Ascending aorta (tissue), 2 donors: ENCODE data around the gene PTOV1. TPM values are rescaled to one million over a fixed set of nuclear protein-coding genes. Genes with fewer than 3 reads are reported as not detected.

Experiments
- DNase-seq, 2 donors: peaks; one replicate each; pipeline ENCODE4 v3.0.0-alpha.2; 2019; ENCODE audit warnings: low spot score in 2 of 2
- H3K27ac ChIP-seq, 2 donors: fragments of 200-600 bp; sonication (generic); one replicate each; pipeline ENCODE4 v1.5.1; 2016 to 2017; ENCODE audit warnings: mild to moderate bottlenecking in 1 of 2
- H3K27me3 ChIP-seq: fragments of 200-600 bp; sonication (generic); one replicate; pipeline ENCODE4 v1.5.1; 2017
- H3K36me3 ChIP-seq, 2 donors: fragments of 200-600 bp; sonication (generic); one replicate each; pipeline ENCODE4 v1.5.1; 2016
- H3K4me1 ChIP-seq, 2 donors: fragments of 200-600 bp; sonication (generic); one replicate each; pipeline ENCODE4 v1.5.1; 2016 to 2017; ENCODE audit warnings: mild to moderate bottlenecking in 1 of 2
- H3K4me3 ChIP-seq, 2 donors: fragments of 200-600 bp; sonication (generic); one replicate each; pipeline ENCODE4 v1.5.1; 2016 to 2017; ENCODE audit warnings: mild to moderate bottlenecking in 1 of 2
- H3K9me3 ChIP-seq, 2 donors: fragments of 200-600 bp; sonication (generic); one replicate each; pipeline ENCODE4 v1.5.1; 2016
- CTCF ChIP-seq, 3 experiments: fragments of 200-600 bp in 2 of 3; fragments of 450-650 bp in 1 of 3; sonication (generic) in 2 of 3; IDR thresholded peaks; one replicate each; pipeline ENCODE4 v1.5.1; 2016 to 2019; ENCODE audit warnings: antibody characterized with exemption in 3 of 3, mild to moderate bottlenecking in 1 of 3, moderate library complexity in 1 of 3
- intact Hi-C: fragments of 100-400 bp; cut with DNase I; formaldehyde crosslinking; loops from one replicate; pipeline ENCODE4 v1.15.1; 2023
- total RNA-seq: library from RNA; depleted of rRNA; stranded (reverse); fragments of >200 nt; gene quantifications from one replicate; pipeline ENCODE4 v1.1.0, GENCODE V29; 2016

Gene PTOV1
- total RNA-seq, 1 donor from 2014 or later: 163 TPM

- H3K4me3 ChIP-seq: no peak overlapping the region
- intact Hi-C loops: loop anchor here (10.0 kb wide), 1 partner anchor 1221 kb away; the partner anchor contains the start of gene DBP
- no peak for DNase-seq
- TF ChIP-seq CTCF (IDR thresholded peaks at IDR 0.05): no peak
- H3K4me1 ChIP-seq: peaks cover 4 to 10% of the 10 kb centered on the region in 2 donors
- H3K9me3 ChIP-seq: no peaks in the 10 kb centered on the region
- no peaks in the 10 kb centered on the region for H3K27me3 ChIP-seq
- peaks cover 52 to 65% of the 10 kb centered on the region in 2 donors for H3K36me3 ChIP-seq
- H3K27ac ChIP-seq: no peak overlapping the region
These were observed 5.0 kb downstream of the PTOV1 start for GRCh38 chr19:49855676-49856573.

- H3K27me3 ChIP-seq: no peaks in the 10 kb centered on the region
- no peaks in the 10 kb centered on the region for H3K9me3 ChIP-seq
- peaks cover 4 to 10% of the 10 kb centered on the region in 2 donors for H3K4me1 ChIP-seq
- no peak overlapping the region for H3K27ac ChIP-seq
- TF ChIP-seq CTCF (IDR thresholded peaks at IDR 0.05): no peak
- no peak for DNase-seq
- H3K4me3 ChIP-seq: no peak overlapping the region
- peaks cover 58 to 72% of the 10 kb centered on the region in 2 donors for H3K36me3 ChIP-seq
- intact Hi-C loops: loop anchor here (10.0 kb wide), 1 partner anchor 1222 kb away; the partner anchor contains the start of gene DBP
These were observed 5.6 kb downstream of the PTOV1 start for GRCh38 chr19:49856574-49857021.

- Histone ChIP-seq H3K27me3 (no peaks in the 10 kb centered on the region), H3K27ac (no peak overlapping the region), H3K36me3 (peaks cover 64 to 78% of the 10 kb centered on the region in 2 donors), H3K4me1 (peaks cover 1 to 6% of the 10 kb centered on the region in 2 donors), H3K9me3 (no peaks in the 10 kb centered on the region), H3K4me3 (no peak overlapping the region)
- TF ChIP-seq CTCF (IDR thresholded peaks at IDR 0.05): no peak
- no peak for DNase-seq
- intact Hi-C loops: loop anchor here (10.0 kb wide), 1 partner anchor 1222 kb away; the partner anchor contains the start of gene DBP
These were observed 6.3 kb downstream of the PTOV1 start for GRCh38 chr19:49857061-49857837.

GRCh38 chr19:49857838-49858087 is 6.8 kb downstream of the PTOV1 start:
- intact Hi-C loops: loop anchor here (10.0 kb wide), 1 partner anchor 1223 kb away; the partner anchor contains the start of gene DBP
- H3K36me3 ChIP-seq: peaks cover 69 to 79% of the 10 kb centered on the region in 2 donors
- H3K27ac ChIP-seq: no peak overlapping the region

More at GRCh38 chr19:49857838-49858087, 6.8 kb downstream of the PTOV1 start:
- Histone ChIP-seq H3K9me3 (no peaks in the 10 kb centered on the region), H3K4me3 (no peak overlapping the region), H3K4me1 (peaks cover 0 to 1% of the 10 kb centered on the region in 2 donors), H3K27me3 (no peaks in the 10 kb centered on the region)
- DNase-seq: no peak
- TF ChIP-seq CTCF (IDR thresholded peaks at IDR 0.05): no peak
